AG04449 (cell line): ENCODE measurements around the gene CLMN.

ENCODE experiments used
- CTCF ChIA-PET: fragments of 350-600 bp; formaldehyde crosslinking; extraction: SDS; loops from one replicate; lab custom pipeline; 2021; ENCODE audit warnings: antibody characterized with exemption; lab: Yijun Ruan, JAX
- POLR2A ChIA-PET: fragments of 400-600, 350-600 bp; formaldehyde crosslinking; extraction: SDS; loops from one replicate; lab custom pipeline; 2020; ENCODE audit warnings: antibody characterized with exemption, inconsistent platforms; lab: Yijun Ruan, JAX
- DNase-seq: peaks from one replicate; pipeline ENCODE4 v3.0.0-alpha.2; 2010; ENCODE audit warnings: low read depth, low spot score
- H3K4me3 ChIP-seq: 2 replicates; pipeline ENCODE4 v1.5.1; 2011; ENCODE audit warnings: low read depth, mild to moderate bottlenecking, control low read depth, low read length
- CTCF ChIP-seq: IDR thresholded peaks from one replicate; pipeline ENCODE4 v1.5.1; 2011; ENCODE audit warnings: mild to moderate bottlenecking, moderate library complexity, low read length, control low read depth, inconsistent platforms; ENCODE audit not compliant: insufficient read depth; ENCODE audit errors: missing control alignments

CLMN gene

GRCh38 chr14:95233702-95234241 is 85.9 kb downstream of the CLMN start:
- DNase-seq: no peak
- ChIA-PET POLR2A (no interaction called here), CTCF (no interaction called here)
- no peak for TF ChIP-seq CTCF
- no peak overlapping the region for H3K4me3 ChIP-seq

- no peak for DNase-seq
- no peak for TF ChIP-seq CTCF
- POLR2A ChIA-PET: no interaction called here
- no peak overlapping the region for H3K4me3 ChIP-seq
- CTCF ChIA-PET: interaction anchor here (1.8 kb wide), 1 partner anchor 11 kb away, joined by 4 read pairs; no protein-coding TSS in a partner anchor
Observed at GRCh38 chr14:95232894-95233584, 86.7 kb downstream of the CLMN start.

- H3K4me3 ChIP-seq: no peak overlapping the region
- ChIA-PET CTCF (interaction anchor here (1.1 to 1.8 kb wide), 2 partner anchors 10 to 12 kb away, joined by 4 to 5 read pairs; no protein-coding TSS in a partner anchor), POLR2A (no interaction called here)
- no peak for TF ChIP-seq CTCF
- DNase-seq: no peak
Observed at GRCh38 chr14:95231966-95232633, 87.6 kb downstream of the CLMN start.

- ChIA-PET CTCF (no interaction called here), POLR2A (no interaction called here)
- TF ChIP-seq CTCF: no peak
- no peak overlapping the region for H3K4me3 ChIP-seq
- no peak for DNase-seq
Observed at GRCh38 chr14:95229749-95230148, 90.0 kb downstream of the CLMN start.

- no peak for DNase-seq
- H3K4me3 ChIP-seq: no peak overlapping the region
- ChIA-PET POLR2A (no interaction called here), CTCF (no interaction called here)
- TF ChIP-seq CTCF: no peak
Observed at GRCh38 chr14:95228240-95228639, 91.5 kb downstream of the CLMN start.

- no peak overlapping the region for H3K4me3 ChIP-seq
- DNase-seq: peak; percentile 29
- TF ChIP-seq CTCF: no peak
- ChIA-PET POLR2A (no interaction called here), CTCF (no interaction called here)
Observed at GRCh38 chr14:95227279-95227860, 92.3 kb downstream of the CLMN start.
